IMR-90 (cell line): ENCODE measurements around the gene PRKCH.

Experiments
- FOS ChIP-seq: fragments of 150-350 bp; IDR thresholded peaks from 2 replicates; pipeline ENCODE4 v1.6.1; 2016; ENCODE audit warnings: low read depth, low read length
- MXI1 ChIP-seq: IDR thresholded peaks from 2 replicates; pipeline ENCODE4 v1.6.1; 2012; ENCODE audit warnings: low read depth, mild to moderate bottlenecking, low read length, moderate library complexity, borderline replicate concordance
- NFE2L2 ChIP-seq: fragments of 150-350 bp; IDR thresholded peaks from 2 replicates; pipeline ENCODE4 v1.6.1; 2016; ENCODE audit warnings: low read depth, mild to moderate bottlenecking, low read length
- POLR2A ChIP-seq: IDR thresholded peaks from 2 replicates; pipeline ENCODE4 v1.6.1; 2012; ENCODE audit warnings: mild to moderate bottlenecking, low read depth, low read length
- TF ChIP-seq, protein P1 (sequence below): conservative IDR thresholded peaks from 2 replicates; pipeline ENCODE4 v1.5.1; 2012; ENCODE audit warnings: mild to moderate bottlenecking, low read depth, low read length, improper control_type of control experiment
- TF ChIP-seq, protein P2 (sequence below): fragments of 150-350 bp; IDR thresholded peaks from 2 replicates; pipeline ENCODE4 v1.6.1; 2017; ENCODE audit warnings: mild to moderate bottlenecking, antibody characterized with exemption, low read length, low read depth

GRCh38 chr14:61549425-61549824, 228.0 kb downstream of the PRKCH start:
- TF ChIP-seq, protein P1, sequence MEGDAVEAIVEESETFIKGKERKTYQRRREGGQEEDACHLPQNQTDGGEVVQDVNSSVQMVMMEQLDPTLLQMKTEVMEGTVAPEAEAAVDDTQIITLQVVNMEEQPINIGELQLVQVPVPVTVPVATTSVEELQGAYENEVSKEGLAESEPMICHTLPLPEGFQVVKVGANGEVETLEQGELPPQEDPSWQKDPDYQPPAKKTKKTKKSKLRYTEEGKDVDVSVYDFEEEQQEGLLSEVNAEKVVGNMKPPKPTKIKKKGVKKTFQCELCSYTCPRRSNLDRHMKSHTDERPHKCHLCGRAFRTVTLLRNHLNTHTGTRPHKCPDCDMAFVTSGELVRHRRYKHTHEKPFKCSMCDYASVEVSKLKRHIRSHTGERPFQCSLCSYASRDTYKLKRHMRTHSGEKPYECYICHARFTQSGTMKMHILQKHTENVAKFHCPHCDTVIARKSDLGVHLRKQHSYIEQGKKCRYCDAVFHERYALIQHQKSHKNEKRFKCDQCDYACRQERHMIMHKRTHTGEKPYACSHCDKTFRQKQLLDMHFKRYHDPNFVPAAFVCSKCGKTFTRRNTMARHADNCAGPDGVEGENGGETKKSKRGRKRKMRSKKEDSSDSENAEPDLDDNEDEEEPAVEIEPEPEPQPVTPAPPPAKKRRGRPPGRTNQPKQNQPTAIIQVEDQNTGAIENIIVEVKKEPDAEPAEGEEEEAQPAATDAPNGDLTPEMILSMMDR = no peak
- TF ChIP-seq, protein P2, sequence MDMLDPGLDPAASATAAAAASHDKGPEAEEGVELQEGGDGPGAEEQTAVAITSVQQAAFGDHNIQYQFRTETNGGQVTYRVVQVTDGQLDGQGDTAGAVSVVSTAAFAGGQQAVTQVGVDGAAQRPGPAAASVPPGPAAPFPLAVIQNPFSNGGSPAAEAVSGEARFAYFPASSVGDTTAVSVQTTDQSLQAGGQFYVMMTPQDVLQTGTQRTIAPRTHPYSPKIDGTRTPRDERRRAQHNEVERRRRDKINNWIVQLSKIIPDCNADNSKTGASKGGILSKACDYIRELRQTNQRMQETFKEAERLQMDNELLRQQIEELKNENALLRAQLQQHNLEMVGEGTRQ = no peak
- TF ChIP-seq FOS = no peak
- TF ChIP-seq MXI1 = no peak
- TF ChIP-seq POLR2A = no peak
- no peak for TF ChIP-seq NFE2L2
